Endodermal cell (in vitro differentiated cells): ENCODE measurements around the gene CARM1. TPM values are rescaled to one million over a fixed set of nuclear protein-coding genes. Genes with fewer than 3 reads are reported as not detected.
"Not testable (repeated sequence)": the region's sequence is repeated elsewhere in the genome, so short reads cannot be mapped to it uniquely, and the experiment has no call there.

Experiments used
- DNase-seq: peaks from one replicate; pipeline ENCODE4 v3.0.0-alpha.2; 2017
- H3K27ac ChIP-seq: 2 replicates; pipeline ENCODE4 v1.5.1; 2013; ENCODE audit warnings: mild to moderate bottlenecking, low read depth, low read length, moderate library complexity
- H3K27me3 ChIP-seq: 2 replicates; pipeline ENCODE4 v1.6.1; 2013; ENCODE audit warnings: mild to moderate bottlenecking, low read length, moderate library complexity; ENCODE audit not compliant: insufficient read depth, control insufficient read depth, poor library complexity, severe bottlenecking
- H3K36me3 ChIP-seq: 2 replicates; pipeline ENCODE4 v1.7.0; 2013; ENCODE audit warnings: mild to moderate bottlenecking, low read length, moderate library complexity; ENCODE audit not compliant: control insufficient read depth, insufficient read depth
- H3K4me1 ChIP-seq: one replicate; pipeline ENCODE4 v1.7.0; 2013; ENCODE audit warnings: low read length; ENCODE audit not compliant: control insufficient read depth, insufficient read depth
- H3K4me3 ChIP-seq: 2 replicates; pipeline ENCODE4 v1.5.1; 2013; ENCODE audit warnings: mild to moderate bottlenecking, low read length, moderate library complexity
- H3K9ac ChIP-seq: 2 replicates; pipeline ENCODE4 v1.6.1; 2013; ENCODE audit warnings: mild to moderate bottlenecking, low read length, moderate library complexity; ENCODE audit not compliant: poor library complexity, severe bottlenecking; ENCODE audit errors: extremely low read depth
- H3K9me3 ChIP-seq: 2 replicates; pipeline ENCODE4 v1.6.1; 2013; ENCODE audit warnings: mild to moderate bottlenecking, low read length, moderate library complexity; ENCODE audit not compliant: control insufficient read depth
- H3K27ac Mint-ChIP-seq: 2 replicates; pipeline ENCODE4 v1.8.0; 2020; ENCODE audit warnings: mixed read lengths
- H3K27me3 Mint-ChIP-seq: 2 replicates; pipeline ENCODE4 v1.8.0; 2021; ENCODE audit warnings: mild to moderate bottlenecking, mixed read lengths; ENCODE audit not compliant: insufficient read depth
- H3K36me3 Mint-ChIP-seq: 2 replicates; pipeline ENCODE4 v1.8.0; 2020; ENCODE audit warnings: low read depth, mixed read lengths
- H3K4me1 Mint-ChIP-seq: 2 replicates; pipeline ENCODE4 v1.8.0; 2020; ENCODE audit warnings: mixed read lengths
- H3K4me3 Mint-ChIP-seq: 2 replicates; pipeline ENCODE4 v1.8.0; 2020; ENCODE audit warnings: mild to moderate bottlenecking, moderate library complexity, mixed read lengths
- H3K9me3 Mint-ChIP-seq: 2 replicates; pipeline ENCODE4 v1.8.0; 2020; ENCODE audit warnings: mild to moderate bottlenecking, mixed read lengths
- CTCF ChIP-seq: fragments of 200-600 bp; sonication (generic); conservative IDR thresholded peaks from 2 replicates; pipeline ENCODE4 v1.5.0; 2021; ENCODE audit warnings: antibody characterized with exemption, mild to moderate bottlenecking
- WGBS, 2 experiments: methylation state at CpG; one replicate each; pipeline versions ENCODE4 v1.1.5 to v1.1.7; 2013; ENCODE audit warnings: missing lambda C conversion rate in 2 of 2, mixed read lengths in 1 of 2; ENCODE audit not compliant: insufficient coverage in 1 of 2, insufficient read length in 1 of 2; 5-methylcytosine and 5-hydroxymethylcytosine counted together
- total RNA-seq, 2 donors: library from RNA; stranded (reverse); fragmentation: NEBNext Ultra II Directional in 1 of 2; extraction: Animal tissue kit (Norgen Biotek cat#: 25700) in 1 of 2; gene quantifications; 2 replicates in 1 of 2; 3 replicates in 1 of 2; pipeline ENCODE4 v1.2.1, GENCODE V29; 2021

CARM1 gene
- total RNA-seq, 2 donors from 2014 or later, result 80.6 to 86.6 TPM

GRCh38 chr19:10929402-10929794, 58.0 kb downstream of the CARM1 start:
- 14 to 20% methylated on average over 9 to 27 of the region's 27 CpGs for WGBS, 2 experiments

GRCh38 chr19:10935371-10936059, 64.2 kb downstream of the CARM1 start:
- Mint-ChIP-seq H3K4me1 (peaks cover 10% of the 10 kb centered on the region), H3K27ac (no peak overlapping the region), H3K9me3 (no peaks in the 10 kb centered on the region), H3K36me3 (peaks cover 11% of the 10 kb centered on the region), H3K27me3 (no peaks in the 10 kb centered on the region), H3K4me3 (no peak overlapping the region)
- Histone ChIP-seq H3K27ac (no peak overlapping the region), H3K27me3 (no peaks in the 10 kb centered on the region), H3K36me3 (peaks cover 17% of the 10 kb centered on the region), H3K4me1 (peaks cover 4% of the 10 kb centered on the region), H3K4me3 (no peak overlapping the region), H3K9me3 (no peaks in the 10 kb centered on the region), H3K9ac (no peak overlapping the region)
- TF ChIP-seq CTCF, result no peak
- 92 to 95% methylated on average over 9 of the region's 9 CpGs for WGBS, 2 experiments
- DNase-seq, result no peak

More at GRCh38 chr19:10929402-10929794, 58.0 kb downstream of the CARM1 start:
- no peak for DNase-seq
- Histone ChIP-seq H3K27me3 (no peaks in the 10 kb centered on the region), H3K4me3 (peak overlapping the region; percentile 85), H3K9me3 (no peaks in the 10 kb centered on the region), H3K9ac (peak overlapping the region; percentile 69), H3K27ac (peak overlapping the region; percentile 57), H3K36me3 (peaks cover 30% of the 10 kb centered on the region), H3K4me1 (peaks cover 4% of the 10 kb centered on the region)
- H3K4me3 Mint-ChIP-seq, result peak overlapping the region; percentile 86
- no peak for TF ChIP-seq CTCF
- peak overlapping the region; percentile 79 for H3K27ac Mint-ChIP-seq
- H3K36me3 Mint-ChIP-seq, result peaks cover 28% of the 10 kb centered on the region
- H3K27me3 Mint-ChIP-seq, result no peaks in the 10 kb centered on the region
- no peaks in the 10 kb centered on the region for H3K4me1 Mint-ChIP-seq
- H3K9me3 Mint-ChIP-seq, result no peaks in the 10 kb centered on the region

GRCh38 chr19:10936661-10937084, 65.3 kb downstream of the CARM1 start:
- WGBS, 2 experiments, result 0 to 17% methylated on average over 3 to 11 of the region's 11 CpGs
- peak; percentile 77 for TF ChIP-seq CTCF
- no peaks in the 10 kb centered on the region for H3K27me3 Mint-ChIP-seq
- Histone ChIP-seq H3K4me1 (peaks cover 4% of the 10 kb centered on the region), H3K4me3 (no peak overlapping the region), H3K9me3 (no peaks in the 10 kb centered on the region), H3K36me3 (peaks cover 12% of the 10 kb centered on the region), H3K27me3 (no peaks in the 10 kb centered on the region), H3K27ac (no peak overlapping the region), H3K9ac (no peak overlapping the region)
- H3K4me1 Mint-ChIP-seq, result peaks cover 10% of the 10 kb centered on the region
- peak; percentile 84 for DNase-seq
- H3K36me3 Mint-ChIP-seq, result peaks cover 7% of the 10 kb centered on the region
- no peak overlapping the region for H3K4me3 Mint-ChIP-seq
- peak overlapping the region; percentile 83 for H3K27ac Mint-ChIP-seq
- no peaks in the 10 kb centered on the region for H3K9me3 Mint-ChIP-seq

GRCh38 chr19:10941649-10942048, 70.3 kb downstream of the CARM1 start:
- not testable (repeated sequence) for H3K36me3 Mint-ChIP-seq, DNase-seq, H3K27me3 ChIP-seq, H3K4me3 Mint-ChIP-seq, H3K27ac ChIP-seq, H3K4me3 ChIP-seq, H3K9ac ChIP-seq, H3K27me3 Mint-ChIP-seq, H3K27ac Mint-ChIP-seq, H3K36me3 ChIP-seq, H3K9me3 ChIP-seq, H3K4me1 ChIP-seq, H3K9me3 Mint-ChIP-seq
- WGBS, 2 experiments, result 79 to 93% methylated on average over 7 to 14 of the region's 14 CpGs
- H3K4me1 Mint-ChIP-seq, result peaks cover 13% of the 10 kb centered on the region

GRCh38 chr19:10943412-10943811, 72.1 kb downstream of the CARM1 start:
- H3K9me3 Mint-ChIP-seq, H3K27me3 Mint-ChIP-seq, H3K9ac ChIP-seq, H3K4me3 ChIP-seq, H3K36me3 Mint-ChIP-seq, H3K9me3 ChIP-seq, H3K27ac ChIP-seq, H3K4me3 Mint-ChIP-seq, H3K4me1 ChIP-seq, H3K27me3 ChIP-seq, H3K36me3 ChIP-seq, H3K27ac Mint-ChIP-seq, DNase-seq: not testable (repeated sequence)
- peaks cover 11% of the 10 kb centered on the region for H3K4me1 Mint-ChIP-seq
- WGBS, 2 experiments, result 95 to 98% methylated on average over 4 of the region's 4 CpGs
